Spleen (tissue), 11 donors: ENCODE measurements around the gene PEF1. TPM values are rescaled to one million over a fixed set of nuclear protein-coding genes. Genes with fewer than 3 reads are reported as not detected.

Experiments used
- DNase-seq: peaks from one replicate; pipeline ENCODE4 v3.0.0-alpha.2; 2020
- H3K27ac ChIP-seq, 8 donors: fragments of 200-600 bp; sonication (generic) in 7 of 8; 1 replicate in 4 of 8; 2 replicates in 4 of 8; pipeline versions ENCODE4 v1.5.0 to v1.8.0; 2016 to 2021; ENCODE audit warnings: inconsistent platforms in 4 of 8, mild to moderate bottlenecking in 4 of 8, moderate library complexity in 1 of 8
- H3K27me3 ChIP-seq, 7 donors: fragments of 200-600 bp; sonication (generic) in 6 of 7; replicated peaks in 1 of 7; 1 replicate in 4 of 7; 2 replicates in 3 of 7; pipeline versions ENCODE4 v1.5.0 to v1.8.0; 2016 to 2021; ENCODE audit warnings: inconsistent platforms in 3 of 7, mild to moderate bottlenecking in 1 of 7
- H3K36me3 ChIP-seq, 6 donors: fragments of 200-600 bp; sonication (generic) in 5 of 6; 1 replicate in 4 of 6; 2 replicates in 2 of 6; pipeline versions ENCODE4 v1.5.0 to v1.8.0; 2016 to 2021; ENCODE audit warnings: inconsistent platforms in 2 of 6
- H3K4me1 ChIP-seq, 6 donors: fragments of 200-600 bp; sonication (generic) in 5 of 6; 1 replicate in 3 of 6; 2 replicates in 3 of 6; pipeline versions ENCODE4 v1.5.0 to v1.8.0; 2016 to 2021; ENCODE audit warnings: inconsistent platforms in 3 of 6
- H3K4me3 ChIP-seq, 8 donors: fragments of 200-600 bp; sonication (generic) in 7 of 8; 1 replicate in 4 of 8; 2 replicates in 4 of 8; pipeline versions ENCODE4 v1.5.0 to v1.8.0; 2016 to 2021; ENCODE audit warnings: inconsistent platforms in 4 of 8, mild to moderate bottlenecking in 4 of 8, moderate library complexity in 2 of 8
- H3K9me3 ChIP-seq, 8 donors: fragments of 200-600 bp; sonication (generic) in 7 of 8; 1 replicate in 4 of 8; 2 replicates in 4 of 8; pipeline versions ENCODE4 v1.5.0 to v1.8.0; 2016 to 2021; ENCODE audit warnings: inconsistent platforms in 4 of 8
- CTCF ChIP-seq, 11 experiments: fragments of 200-600 bp in 7 of 11; fragments of 450-650 bp in 4 of 11; sonication (generic) in 4 of 11; IDR thresholded peaks in 8 of 11; conservative IDR thresholded peaks in 3 of 11; 1 replicate in 7 of 11; 2 replicates in 4 of 11; pipeline versions ENCODE4 v1.4.0 to v1.8.0; 2016 to 2021; ENCODE audit warnings: antibody characterized with exemption in 11 of 11, inconsistent platforms in 4 of 11, mild to moderate bottlenecking in 1 of 11
- POLR2AphosphoS5 ChIP-seq, 3 donors: sonication (generic); formaldehyde crosslinking; IDR thresholded peaks; one replicate each; pipeline ENCODE4 v1.5.1; 2017; ENCODE audit warnings: antibody characterized with exemption in 3 of 3
- WGBS, 5 donors: extraction: QIAGEN DNeasy Blood & Tissue Kit in 3 of 5; methylation state at CpG; one replicate each; pipeline versions ENCODE4 v1.1.5 to v1.1.7; 2013 to 2018; 5-methylcytosine and 5-hydroxymethylcytosine counted together
- intact Hi-C: fragments of 100-400 bp; cut with DNase I; formaldehyde crosslinking; loops from one replicate; pipeline ENCODE4 v1.15.0; 2023; ENCODE audit warnings: low total_unique reads
- polyA plus RNA-seq, 3 donors: library from polyadenylated mRNA; stranded (reverse); fragments of 200-250 nt; gene quantifications; one replicate each; pipeline ENCODE4 v1.2.1, GENCODE V29; 2013
- total RNA-seq, 7 donors: library from RNA; depleted of rRNA in 3 of 7; stranded (reverse); fragments of >200 nt in 3 of 7; fragmentation: NEBNext Ultra II Directional in 4 of 7; extraction: Animal tissue kit (Norgen Biotek cat#: 25700) in 4 of 7; gene quantifications; one replicate each; pipeline versions ENCODE4 v1.1.0 to v1.2.1, GENCODE V29; 2016 to 2021
- donor health status: healthy with polysubstance abuse.
- donor health status: DM: no; HTN: no; CAD: no; lungs with moderate emphysema.
- donor health status: DM: no; HTN: no; CAD: no.
- donor health status: Bipolar disorder and iron deficiency.
- donor health status: healthy.
- donor health status: DM: no; HTN: no; CAD: no.
- donor health status: DM: yes; HTN: yes; CAD: no.

PEF1 gene
- total and polyA plus RNA-seq, 10 donors = 46.5 to 73.4 (median 55.7) TPM

- peak overlapping the region in 7 of 8 donors; percentile 42 to 92 (median 84) for H3K27ac ChIP-seq
- peaks cover 19 to 72% (median 42%) of the 10 kb centered on the region in 6 donors for H3K4me1 ChIP-seq
- no peak for TF ChIP-seq CTCF (IDR thresholded peaks at IDR 0.05 in 8 of 11, conservative IDR thresholded peaks at IDR 0.05 in 3 of 11)
- TF ChIP-seq POLR2AphosphoS5 (IDR thresholded peaks at IDR 0.05) = peak in 1 of 3 donors; percentile 8
- H3K27me3 ChIP-seq = peaks cover 0 to 19% (median 6%) of the 10 kb centered on the region in 7 donors
- peak overlapping the region in 7 of 8 donors; percentile 15 to 77 (median 44) for H3K4me3 ChIP-seq
- peaks cover 0 to 33% (median 12%) of the 10 kb centered on the region in 6 donors for H3K36me3 ChIP-seq
- 66 to 78% (median 73%) methylated on average over 15 of the region's 15 CpGs for WGBS, 5 donors
- no peaks in the 10 kb centered on the region for H3K9me3 ChIP-seq
- no peak for DNase-seq
- intact Hi-C loops = no loop called here
These were observed 63.6 kb downstream of the PEF1 start for GRCh38 chr1:31580891-31581603.

GRCh38 chr1:31580513-31580870 is 64.2 kb downstream of the PEF1 start:
- TF ChIP-seq POLR2AphosphoS5 (IDR thresholded peaks at IDR 0.05) = no peak
- WGBS, 5 donors = 53 to 79% (median 63%) methylated on average over 5 of the region's 5 CpGs
- intact Hi-C loops = no loop called here
- Histone ChIP-seq H3K4me3 (peak overlapping the region in 7 of 8 donors; percentile 15 to 77 (median 44)), H3K36me3 (peaks cover 0 to 27% (median 11%) of the 10 kb centered on the region in 6 donors), H3K27me3 (peaks cover 0 to 24% (median 6%) of the 10 kb centered on the region in 7 donors), H3K9me3 (no peaks in the 10 kb centered on the region), H3K27ac (peak overlapping the region; percentile 29 to 92 (median 80)), H3K4me1 (peaks cover 21 to 72% (median 43%) of the 10 kb centered on the region in 6 donors)
- DNase-seq = no peak

Other genes with a start within 250 kb of the PEF1 start
- 1 to 10 TPM; 1.4 to 8.7 (median 2.8) TPM for gene SERINC2, start 231.7 kb downstream of the PEF1 start, total RNA-seq
- gene SERINC2, start 231.7 kb downstream of the PEF1 start, polyA plus RNA-seq = 1 to 10 TPM; 1.3 to 4.1 (median 2.4) TPM
- gene TINAGL1, start 68.4 kb downstream of the PEF1 start, total RNA-seq = 100 to 1,000 TPM; 124 to 393 (median 243) TPM
- 10 to 100 TPM; 18.5 to 98.9 (median 38.0) TPM for gene TINAGL1, start 68.4 kb downstream of the PEF1 start, polyA plus RNA-seq
- not detected for gene HCRTR1, start 27.2 kb downstream of the PEF1 start, total RNA-seq
- gene HCRTR1, start 27.2 kb downstream of the PEF1 start, polyA plus RNA-seq = under 1 TPM in 1 of 3 donors, not detected in 2; 0.06 TPM
- 10 to 100 TPM in 5 of 7 donors, 1 to 10 TPM in 2; 4.7 to 22.0 (median 12.4) TPM for gene COL16A1, start 59.1 kb upstream of the PEF1 start, total RNA-seq
- 10 to 100 TPM in 2 of 3 donors, 1 to 10 TPM in 1; 9.5 to 25.6 (median 14.4) TPM for gene COL16A1, start 59.1 kb upstream of the PEF1 start, polyA plus RNA-seq
- gene ADGRB2, start 119.5 kb upstream of the PEF1 start, total RNA-seq = 1 to 10 TPM in 5 of 7 donors, under 1 TPM in 2; 0.82 to 5.1 (median 2.7) TPM
- gene ADGRB2, start 119.5 kb upstream of the PEF1 start, polyA plus RNA-seq = 1 to 10 TPM in 1 of 3 donors, under 1 TPM in 2; 0.52 to 1.4 (median 0.57) TPM
- gene SPOCD1, start 171.1 kb upstream of the PEF1 start, total RNA-seq = 1 to 10 TPM; 1.2 to 5.0 (median 4.1) TPM
- 1 to 10 TPM in 2 of 3 donors, under 1 TPM in 1; 0.74 to 2.0 (median 1.4) TPM for gene SPOCD1, start 171.1 kb upstream of the PEF1 start, polyA plus RNA-seq